ENCODE results near the gene ALDH3B1.
"Not testable (repeated sequence)": the region's sequence is repeated elsewhere in the genome, so short reads cannot be mapped to it uniquely, and the experiment has no call there.

Gene ALDH3B1

GRCh38 chr11:67990546-67991346 is 19.4 kb upstream of the ALDH3B1 start:
- H3K9me3 ChIP-seq (ENCODE audit: control insufficient read depth, insufficient read depth, low read length); H3K4me1 ChIP-seq (ENCODE audit: control insufficient read depth, insufficient read depth, low read length); H3K27ac ChIP-seq (ENCODE audit: low read depth, low read length); H3K36me3 ChIP-seq (ENCODE audit: control insufficient read depth, insufficient read depth, low read length); H3K27me3 ChIP-seq (ENCODE audit: control insufficient read depth, insufficient read depth, low read length): not testable (repeated sequence)
- Histone ChIP-seq H3K4me3 (ENCODE audit: low read depth, low read length) (peak overlapping the region; percentile 64), H3K9ac (ENCODE audit: low read depth, low read length) (peak overlapping the region; percentile 51; the same call in 1 of the 2 replicates)

- H3K36me3 ChIP-seq (ENCODE audit: control insufficient read depth, insufficient read depth, low read length); H3K4me1 ChIP-seq (ENCODE audit: control insufficient read depth, insufficient read depth, low read length); H3K27me3 ChIP-seq (ENCODE audit: control insufficient read depth, insufficient read depth, low read length); H3K9me3 ChIP-seq (ENCODE audit: control insufficient read depth, insufficient read depth, low read length); H3K27ac ChIP-seq (ENCODE audit: low read depth, low read length): not testable (repeated sequence)
- H3K9ac ChIP-seq (ENCODE audit: low read depth, low read length) = peak overlapping the region; percentile 51; the same call in 1 of the 2 replicates
- peak overlapping the region; percentile 64 for H3K4me3 ChIP-seq (ENCODE audit: low read depth, low read length)
These were observed 18.6 kb upstream of the ALDH3B1 start for GRCh38 chr11:67991347-67992121.

GRCh38 chr11:67993821-67994220 is 16.3 kb upstream of the ALDH3B1 start:
- H3K27me3 ChIP-seq (ENCODE audit: control insufficient read depth, insufficient read depth, low read length); H3K27ac ChIP-seq (ENCODE audit: low read depth, low read length); H3K4me3 ChIP-seq (ENCODE audit: low read depth, low read length); H3K36me3 ChIP-seq (ENCODE audit: control insufficient read depth, insufficient read depth, low read length); H3K9me3 ChIP-seq (ENCODE audit: control insufficient read depth, insufficient read depth, low read length); H3K4me1 ChIP-seq (ENCODE audit: control insufficient read depth, insufficient read depth, low read length); H3K9ac ChIP-seq (ENCODE audit: low read depth, low read length): not testable (repeated sequence)

DNA sequence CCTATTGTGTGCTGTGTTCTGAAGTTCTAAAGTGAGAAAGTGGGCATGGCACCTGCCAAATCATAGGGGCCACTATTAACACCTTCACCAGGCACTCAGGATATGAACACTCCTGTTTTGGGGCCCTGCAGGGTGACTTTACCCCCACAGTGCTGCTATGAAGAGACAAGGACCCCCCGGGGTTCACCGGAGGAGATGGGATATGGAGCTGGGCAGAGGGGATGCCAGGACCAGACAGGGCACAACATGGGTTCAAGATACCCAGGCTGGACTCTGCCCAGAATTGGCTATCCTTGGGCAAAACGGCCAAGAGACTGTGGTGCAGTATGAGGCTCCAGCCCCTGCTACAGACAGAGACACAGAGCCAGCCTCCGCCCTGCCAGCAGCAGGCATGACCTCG is 15.7 kb upstream of the ALDH3B1 start:
- not testable (repeated sequence) for H3K9ac ChIP-seq (ENCODE audit: low read depth, low read length); H3K36me3 ChIP-seq (ENCODE audit: control insufficient read depth, insufficient read depth, low read length); H3K27ac ChIP-seq (ENCODE audit: low read depth, low read length); H3K4me3 ChIP-seq (ENCODE audit: low read depth, low read length); H3K27me3 ChIP-seq (ENCODE audit: control insufficient read depth, insufficient read depth, low read length); H3K4me1 ChIP-seq (ENCODE audit: control insufficient read depth, insufficient read depth, low read length); H3K9me3 ChIP-seq (ENCODE audit: control insufficient read depth, insufficient read depth, low read length)

DNA sequence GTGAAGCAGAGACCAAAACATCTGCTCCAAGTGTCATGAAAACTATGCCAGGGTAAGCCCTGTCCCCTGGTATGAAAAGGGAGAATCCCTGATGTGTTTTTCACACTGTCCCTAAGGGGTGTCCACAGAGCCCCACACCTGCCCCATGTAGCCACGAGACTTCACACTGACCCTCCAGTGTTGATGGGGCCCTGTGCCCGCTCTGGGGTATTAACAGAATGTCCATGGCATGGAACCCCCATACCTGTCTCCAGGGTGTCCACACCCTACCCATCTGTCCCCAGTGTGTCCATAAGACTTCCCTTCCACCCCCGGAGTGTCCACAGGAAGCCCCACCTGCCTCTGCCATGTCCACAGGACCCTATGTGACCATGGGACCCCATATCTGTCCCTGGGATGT is 15.0 kb upstream of the ALDH3B1 start:
- H3K27ac ChIP-seq (ENCODE audit: low read depth, low read length); H3K4me1 ChIP-seq (ENCODE audit: control insufficient read depth, insufficient read depth, low read length); H3K36me3 ChIP-seq (ENCODE audit: control insufficient read depth, insufficient read depth, low read length); H3K9me3 ChIP-seq (ENCODE audit: control insufficient read depth, insufficient read depth, low read length); H3K27me3 ChIP-seq (ENCODE audit: control insufficient read depth, insufficient read depth, low read length); H3K4me3 ChIP-seq (ENCODE audit: low read depth, low read length); H3K9ac ChIP-seq (ENCODE audit: low read depth, low read length): not testable (repeated sequence)

DNA sequence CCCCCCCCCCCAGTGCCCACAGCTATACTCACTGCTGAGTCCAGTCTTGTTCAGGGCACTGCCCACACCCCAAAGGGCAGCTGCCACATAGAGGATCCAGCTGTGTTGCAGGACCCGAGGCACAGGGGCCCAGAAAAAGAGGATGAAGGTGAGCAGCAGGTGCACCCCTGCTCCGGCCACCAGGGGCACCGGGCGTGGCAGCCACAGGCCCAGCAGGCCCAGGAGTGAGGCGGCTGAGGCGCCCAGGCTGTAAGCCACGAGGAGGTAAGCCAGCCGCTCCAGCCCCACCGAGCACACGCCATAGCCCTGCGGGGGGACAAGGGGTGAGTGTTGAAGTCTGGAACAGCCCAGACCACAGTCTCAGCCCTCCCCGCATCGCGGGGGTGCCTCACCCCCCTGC is 14.5 kb upstream of the ALDH3B1 start:
- H3K36me3 ChIP-seq (ENCODE audit: control insufficient read depth, insufficient read depth, low read length); H3K4me1 ChIP-seq (ENCODE audit: control insufficient read depth, insufficient read depth, low read length): not testable (repeated sequence)

GRCh38 chr11:67996051-67996450 is 14.1 kb upstream of the ALDH3B1 start:
- no peaks in the 10 kb centered on the region for H3K9me3 ChIP-seq (ENCODE audit: control insufficient read depth, insufficient read depth, low read length)
- H3K27me3 ChIP-seq (ENCODE audit: control insufficient read depth, insufficient read depth, low read length) = no peaks in the 10 kb centered on the region
- H3K9ac ChIP-seq (ENCODE audit: low read depth, low read length) = no peak overlapping the region
- H3K4me3 ChIP-seq (ENCODE audit: low read depth, low read length) = no peak overlapping the region
- H3K4me1 ChIP-seq (ENCODE audit: control insufficient read depth, insufficient read depth, low read length) = peaks cover 4% of the 10 kb centered on the region; the same call in 1 of the 2 replicates
- no peaks in the 10 kb centered on the region for H3K36me3 ChIP-seq (ENCODE audit: control insufficient read depth, insufficient read depth, low read length)
- H3K27ac ChIP-seq (ENCODE audit: low read depth, low read length) = no peak overlapping the region

More for the DNA sequence above, 14.5 kb upstream of the ALDH3B1 start:
- H3K4me3 ChIP-seq (ENCODE audit: low read depth, low read length); H3K9ac ChIP-seq (ENCODE audit: low read depth, low read length); H3K27ac ChIP-seq (ENCODE audit: low read depth, low read length); H3K27me3 ChIP-seq (ENCODE audit: control insufficient read depth, insufficient read depth, low read length); H3K9me3 ChIP-seq (ENCODE audit: control insufficient read depth, insufficient read depth, low read length): not testable (repeated sequence)

GRCh38 chr11:67996622-67997474 is 13.3 kb upstream of the ALDH3B1 start:
- H3K36me3 ChIP-seq (ENCODE audit: control insufficient read depth, insufficient read depth, low read length) = no peaks in the 10 kb centered on the region
- no peak overlapping the region for H3K9ac ChIP-seq (ENCODE audit: low read depth, low read length)
- peak overlapping the region; percentile 80 for H3K4me3 ChIP-seq (ENCODE audit: low read depth, low read length)
- peaks cover 4% of the 10 kb centered on the region; the same call in 1 of the 2 replicates for H3K4me1 ChIP-seq (ENCODE audit: control insufficient read depth, insufficient read depth, low read length)
- H3K27ac ChIP-seq (ENCODE audit: low read depth, low read length) = no peak overlapping the region
- H3K9me3 ChIP-seq (ENCODE audit: control insufficient read depth, insufficient read depth, low read length) = no peaks in the 10 kb centered on the region
- H3K27me3 ChIP-seq (ENCODE audit: control insufficient read depth, insufficient read depth, low read length) = no peaks in the 10 kb centered on the region

GRCh38 chr11:67997475-67997921 is 12.6 kb upstream of the ALDH3B1 start:
- Histone ChIP-seq H3K36me3 (ENCODE audit: control insufficient read depth, insufficient read depth, low read length) (no peaks in the 10 kb centered on the region), H3K27ac (ENCODE audit: low read depth, low read length) (no peak overlapping the region), H3K4me1 (ENCODE audit: control insufficient read depth, insufficient read depth, low read length) (peaks cover 4% of the 10 kb centered on the region; the same call in 1 of the 2 replicates), H3K9me3 (ENCODE audit: control insufficient read depth, insufficient read depth, low read length) (no peaks in the 10 kb centered on the region), H3K4me3 (ENCODE audit: low read depth, low read length) (no peak overlapping the region; the same call in 1 of the 2 replicates), H3K27me3 (ENCODE audit: control insufficient read depth, insufficient read depth, low read length) (0 out of 2 replicates have a peak, but pooled peaks cover under 1% of the 10 kb centered on the region), H3K9ac (ENCODE audit: low read depth, low read length) (no peak overlapping the region)

- Histone ChIP-seq H3K4me3 (ENCODE audit: low read depth, low read length) (no peak overlapping the region), H3K36me3 (ENCODE audit: control insufficient read depth, insufficient read depth, low read length) (no peaks in the 10 kb centered on the region), H3K4me1 (ENCODE audit: control insufficient read depth, insufficient read depth, low read length) (peaks cover 4% of the 10 kb centered on the region; the same call in 1 of the 2 replicates), H3K9me3 (ENCODE audit: control insufficient read depth, insufficient read depth, low read length) (no peaks in the 10 kb centered on the region), H3K27ac (ENCODE audit: low read depth, low read length) (no peak overlapping the region), H3K27me3 (ENCODE audit: control insufficient read depth, insufficient read depth, low read length) (peaks cover 6% of the 10 kb centered on the region; the same call in 1 of the 2 replicates), H3K9ac (ENCODE audit: low read depth, low read length) (no peak overlapping the region)
These were observed 11.7 kb upstream of the ALDH3B1 start for GRCh38 chr11:67998150-67999045.
